Muscle of arm (tissue), 12 donors: ENCODE measurements around the gene METAP2. TPM values are rescaled to one million over a fixed set of nuclear protein-coding genes. Genes with fewer than 3 reads are reported as not detected.

Source experiments
- DNase-seq: peaks from one replicate; pipeline ENCODE4 v3.0.0-alpha.2; 2013
- polyA plus RNA-seq, 12 donors: library from polyadenylated mRNA; unstranded; fragments of 120-200 nt; gene quantifications; one replicate each; pipeline ENCODE4 v1.2.1, GENCODE V29; 2013; ENCODE audit not compliant: insufficient read length in 12 of 12

Gene METAP2
- polyA plus RNA-seq, 12 donors: 114 to 234 (median 130) TPM; not detected in 1

DNA sequence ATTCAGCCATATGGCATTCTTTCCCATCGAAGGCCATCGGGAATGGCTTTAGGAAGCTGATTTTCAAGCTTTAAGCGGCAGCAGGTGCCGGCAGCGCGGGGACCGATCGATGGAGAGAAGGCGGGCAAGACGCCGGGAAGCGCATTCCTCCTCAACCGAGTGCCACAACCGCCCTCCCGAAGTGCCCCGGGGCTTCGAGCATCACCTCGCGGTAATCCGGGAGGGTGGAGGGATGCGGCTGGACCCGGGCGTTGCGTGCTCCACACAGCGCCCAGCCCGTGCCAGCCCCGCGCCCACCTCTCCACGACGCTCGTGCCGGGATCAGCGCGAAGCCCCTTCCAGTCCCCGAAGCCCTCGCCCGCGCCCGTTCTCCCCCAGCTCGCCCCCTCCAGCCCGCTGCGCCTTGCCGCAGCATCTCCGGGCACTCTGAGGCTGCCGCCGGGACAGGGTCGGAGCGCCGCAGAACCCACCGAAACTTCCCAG is 74.1 kb downstream of the METAP2 start:
- peak; percentile 14 for DNase-seq

DNA sequence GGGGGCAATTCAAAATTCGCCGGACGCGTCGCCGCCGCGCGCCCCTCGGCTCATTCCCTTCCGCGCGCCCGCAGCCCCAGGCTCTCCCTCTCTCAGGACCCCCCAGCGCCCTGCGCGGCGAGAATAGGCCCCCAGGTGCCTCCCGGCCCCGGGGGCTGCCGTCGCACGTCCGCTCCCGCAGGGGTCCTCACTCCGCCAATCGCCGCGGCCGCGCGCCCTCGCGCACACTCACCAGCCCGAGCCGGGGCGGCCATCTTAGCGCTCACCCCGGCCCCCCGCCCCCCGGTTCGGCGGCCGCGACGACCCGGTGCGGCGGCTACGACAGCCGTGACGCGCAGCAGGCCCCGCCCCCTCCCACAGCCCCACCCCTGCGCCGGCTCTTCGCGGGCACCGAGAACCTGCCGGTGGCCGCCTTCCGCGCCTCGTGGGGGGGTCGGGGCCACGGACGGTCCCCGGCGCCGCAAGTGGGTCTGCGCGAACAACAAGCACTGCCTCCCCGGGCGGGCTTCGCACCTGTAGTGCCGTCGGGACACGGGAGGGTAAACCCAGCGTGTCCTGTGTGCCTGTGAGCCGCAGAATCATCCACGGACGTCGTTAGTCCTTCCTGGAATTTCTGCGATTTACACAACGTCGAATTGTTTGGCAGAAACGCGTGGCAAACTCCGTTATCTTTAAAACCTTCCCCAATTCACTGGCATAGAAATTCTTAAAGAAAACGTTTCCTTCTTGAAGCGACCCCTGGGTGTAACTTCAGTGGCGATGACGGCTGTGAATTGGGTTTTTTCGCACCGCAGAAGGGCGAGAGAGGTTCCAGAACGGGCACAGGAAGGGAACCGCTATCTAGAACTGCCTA is 74.8 kb downstream of the METAP2 start:
- DNase-seq: peak; percentile 10

DNA sequence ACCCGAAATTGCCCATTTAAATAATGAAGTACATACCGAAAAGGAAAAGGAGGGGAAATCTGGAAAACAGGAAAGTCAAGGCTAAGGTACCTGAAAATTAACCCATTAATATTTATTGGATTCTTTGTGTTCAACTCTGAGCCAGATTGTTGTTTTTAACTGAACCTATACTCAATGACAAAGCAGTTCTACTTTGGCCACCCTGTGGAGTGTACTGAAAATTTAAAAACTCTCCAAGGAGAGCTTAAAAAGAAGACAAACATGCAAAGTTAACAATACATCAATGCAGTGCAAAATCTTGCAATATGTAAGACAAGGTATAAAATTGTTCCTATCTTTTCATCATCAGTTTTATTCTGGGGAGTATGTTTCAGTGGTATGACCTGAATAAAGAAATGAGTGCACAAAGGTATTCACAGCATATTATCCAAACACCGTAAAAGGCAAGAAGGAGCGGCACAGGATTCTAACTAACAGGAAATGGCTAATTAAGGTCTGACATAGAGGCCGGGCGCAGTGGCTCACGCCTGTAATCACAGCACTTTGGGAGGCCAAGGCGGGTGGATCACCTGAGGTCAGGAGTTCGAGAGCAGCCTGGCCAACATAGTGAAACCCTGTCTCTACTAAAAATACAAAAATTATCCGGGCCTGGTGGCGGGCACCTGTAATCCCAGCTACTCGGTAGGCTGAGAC is 75.6 kb downstream of the METAP2 start:
- no peak for DNase-seq

GRCh38 chr12:95551305-95551704 is 77.4 kb downstream of the METAP2 start, which contains the start of gene USP44:
TSS of gene USP44 (minus strand) at chr12:95551476. CDS start at chr12:95534256, 17,220 bp downstream.
- DNase-seq: no peak

DNA sequence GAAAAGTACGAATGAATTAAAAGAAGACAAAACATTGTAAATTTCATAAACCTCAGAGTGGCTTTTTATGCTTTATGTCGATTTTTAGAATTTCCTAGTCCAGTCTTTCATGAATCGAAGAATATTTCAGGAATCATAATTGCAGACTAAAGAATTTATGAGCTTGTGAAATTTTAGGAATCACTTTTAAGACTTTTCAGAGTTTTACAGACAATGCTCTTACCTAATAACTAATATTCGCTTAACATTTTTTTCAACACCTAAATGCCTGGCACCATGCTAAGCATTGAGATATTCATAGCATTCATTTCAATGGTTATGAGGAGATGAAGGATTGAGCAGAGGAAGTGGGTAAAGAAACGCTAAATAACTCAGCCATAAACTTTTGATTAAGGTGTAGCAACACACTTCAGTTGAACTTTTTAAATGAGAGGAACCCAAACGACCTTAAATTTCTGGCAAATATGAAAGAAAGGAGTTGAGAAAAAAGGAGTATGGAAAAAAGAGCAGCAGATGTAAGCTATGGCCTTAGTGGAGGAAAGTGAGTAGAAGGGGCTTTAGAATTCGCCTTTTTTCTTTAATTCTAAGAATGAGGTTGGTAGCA is 78.1 kb downstream of the METAP2 start:
- DNase-seq: no peak

DNA sequence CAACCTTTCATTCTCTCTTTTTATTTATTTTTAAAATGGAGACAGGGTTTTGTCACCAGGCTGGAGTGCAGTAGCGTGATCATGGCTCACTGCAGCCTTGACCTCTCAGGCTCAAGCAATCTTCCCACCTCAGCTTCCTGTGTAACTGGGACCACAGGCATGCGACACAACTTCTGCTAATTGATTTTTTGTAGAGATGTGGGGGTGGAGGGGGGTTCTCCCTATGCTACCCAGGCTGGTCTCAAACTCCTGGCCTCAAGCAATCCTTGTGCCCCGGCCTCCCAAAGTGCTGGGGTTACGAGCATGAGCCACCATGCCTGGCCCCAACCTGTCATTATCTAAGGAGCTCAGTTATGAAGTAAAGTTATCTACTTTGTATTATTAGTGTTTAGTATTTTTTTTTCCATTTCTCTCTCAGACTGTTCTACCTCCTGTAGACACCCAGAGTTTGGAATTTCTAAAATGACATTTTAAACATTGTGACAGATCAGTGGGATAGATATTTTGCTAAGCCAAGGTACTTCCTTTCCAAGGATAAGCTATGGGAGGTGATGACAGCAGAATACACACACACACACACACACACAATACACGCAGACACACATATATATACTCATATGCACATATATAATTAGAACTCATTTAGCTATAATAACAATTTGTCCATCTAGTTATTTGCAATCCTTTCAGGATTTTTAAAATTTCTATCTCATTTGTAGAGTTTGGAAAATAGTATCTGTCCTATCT is 79.4 kb downstream of the METAP2 start:
- no peak for DNase-seq

GRCh38 chr12:95554532-95555071 is 80.7 kb downstream of the METAP2 start:
- no peak for DNase-seq

GRCh38 chr12:95557625-95558024 is 83.7 kb downstream of the METAP2 start:
- DNase-seq: no peak

Other genes with a start within 250 kb of the METAP2 start
- gene USP44, start 77.3 kb downstream of the METAP2 start, polyA plus RNA-seq: 1 to 10 TPM in 7 of 12 donors, under 1 TPM in 3, not detected in 2; 0.49 to 2.8 (median 1.3) TPM